Inferior parietal cortex (tissue), 1 donor: ENCODE data around the gene CACNA1A.
"Not testable (repeated sequence)": the region's sequence is repeated elsewhere in the genome, so short reads cannot be mapped to it uniquely, and the experiment has no call there.

ENCODE experiments used
- DNase-seq: peaks from one replicate; pipeline ENCODE4 v3.0.0-alpha.2; 2016; ENCODE audit errors: extremely low spot score

The CACNA1A gene

DNA sequence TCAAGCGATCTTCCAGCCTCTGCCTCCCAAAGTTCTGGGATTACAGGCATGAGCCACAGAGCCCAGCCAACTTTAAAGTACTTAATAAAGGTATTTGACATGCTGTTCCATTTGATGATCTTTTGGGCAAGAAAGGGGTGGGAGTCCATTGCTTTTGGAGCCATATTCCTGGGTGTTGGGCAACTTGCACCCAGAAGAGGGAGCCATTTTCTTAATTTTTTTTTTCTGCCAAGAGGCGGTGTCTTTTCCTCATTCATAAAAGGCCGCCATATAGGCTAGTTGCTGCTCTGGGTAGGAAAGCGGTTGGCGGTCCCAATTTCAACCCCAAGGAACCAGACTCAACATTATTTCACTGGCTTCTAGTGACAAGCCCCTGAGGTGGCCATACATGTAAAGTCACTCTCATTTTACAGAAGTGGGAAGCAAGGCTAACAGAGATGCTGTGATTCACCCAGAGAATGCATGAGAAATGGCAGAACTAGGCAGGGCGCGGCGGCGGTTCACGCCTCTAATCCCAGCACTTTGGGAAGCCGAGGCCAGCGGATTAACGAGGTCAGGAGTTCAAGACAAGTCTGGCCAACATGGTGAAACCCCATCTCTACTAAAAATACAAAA is 139.6 kb downstream of the CACNA1A start:
- DNase-seq: peak; percentile 47

GRCh38 chr19:13363954-13364353 is 142.3 kb downstream of the CACNA1A start:
- no peak for DNase-seq

DNA sequence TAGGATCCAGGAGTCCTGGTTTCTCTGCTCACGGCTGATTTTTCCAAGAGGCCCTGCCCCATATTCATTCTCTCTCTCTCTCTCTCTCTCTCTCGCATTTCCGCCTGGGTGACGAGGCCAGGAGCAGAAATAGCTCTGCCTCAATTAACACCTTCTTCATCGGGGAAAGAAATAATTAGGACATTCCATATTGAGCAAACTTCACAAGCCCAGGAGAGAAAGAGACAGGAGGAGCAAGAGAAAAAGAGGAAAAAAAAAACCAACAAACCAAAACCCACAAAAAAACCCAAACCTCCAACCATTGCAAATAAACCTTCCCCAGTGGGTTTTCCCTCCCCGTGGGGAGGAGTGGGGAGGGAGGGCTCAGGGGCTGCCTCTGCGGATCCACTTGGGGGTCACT is 143.0 kb downstream of the CACNA1A start:
- DNase-seq: no peak

DNA sequence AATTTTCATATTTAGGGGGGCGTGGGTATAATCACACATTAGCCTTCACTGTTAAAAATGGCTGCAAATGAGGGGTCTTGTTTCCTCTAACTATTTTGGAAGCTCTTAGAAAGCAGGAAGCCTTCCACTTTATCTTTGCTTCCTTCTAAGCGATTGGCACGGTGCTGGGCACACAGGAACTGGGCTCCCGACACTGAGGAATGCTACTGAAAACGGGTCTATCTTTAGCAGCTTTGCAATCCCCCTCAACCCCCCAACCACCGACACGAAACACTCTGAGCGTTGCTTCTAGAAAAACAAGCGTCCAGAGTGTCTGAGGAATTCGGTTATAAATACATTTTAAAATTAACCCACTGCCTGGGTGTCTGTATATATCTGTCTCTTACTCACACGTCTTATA is 143.6 kb downstream of the CACNA1A start:
- DNase-seq: no peak

DNA sequence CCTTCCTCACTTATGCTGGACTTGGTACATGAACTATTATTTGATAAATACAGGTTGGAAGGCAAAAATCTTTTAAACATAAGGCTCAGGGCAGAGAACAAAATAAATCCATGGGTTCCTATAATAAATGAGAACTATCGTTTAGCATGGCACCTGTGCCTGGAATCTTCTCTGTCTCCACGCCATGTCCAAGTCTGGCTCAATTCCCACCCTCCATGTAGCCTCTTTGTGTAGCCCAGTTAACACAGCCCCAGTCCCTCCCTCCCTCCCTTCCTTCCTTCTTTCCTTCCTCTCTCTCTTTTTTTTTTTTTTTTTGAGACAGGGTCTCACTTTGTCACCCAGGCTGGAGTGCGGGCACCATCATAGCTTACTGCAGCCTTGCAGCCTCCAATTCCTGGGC is 144.6 kb downstream of the CACNA1A start:
- not testable (repeated sequence) for DNase-seq

DNA sequence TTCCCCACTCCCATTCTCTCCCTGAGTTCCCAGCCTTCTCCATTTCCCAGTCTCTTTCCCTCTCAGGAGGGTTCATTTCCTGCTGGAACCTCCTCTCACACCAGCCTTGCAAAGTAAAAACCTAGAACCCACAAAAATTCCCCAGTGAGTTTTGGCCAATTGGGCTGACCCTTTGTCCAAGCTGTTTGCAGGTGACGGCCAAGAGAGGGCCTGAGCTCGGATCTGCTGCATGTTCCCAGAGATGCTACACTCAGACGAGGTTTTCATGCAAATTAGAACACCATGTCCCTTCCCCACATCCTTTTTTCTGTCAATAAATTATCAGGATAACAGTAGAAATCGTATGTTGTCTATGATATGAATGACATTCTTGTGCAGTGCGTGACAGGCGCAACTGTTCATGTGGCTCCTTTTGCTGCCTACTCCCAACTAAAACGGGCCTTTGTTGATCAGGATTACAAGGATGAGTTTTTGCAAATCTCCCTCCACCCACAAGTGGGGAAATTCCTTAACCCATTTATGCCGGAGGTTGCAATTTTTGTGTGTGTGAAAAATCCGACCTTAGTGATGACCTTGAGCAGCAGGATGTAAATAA is 149.5 kb downstream of the CACNA1A start:
- no peak for DNase-seq

GRCh38 chr19:13356185-13356584 is 150.1 kb downstream of the CACNA1A start:
- no peak for DNase-seq

DNA sequence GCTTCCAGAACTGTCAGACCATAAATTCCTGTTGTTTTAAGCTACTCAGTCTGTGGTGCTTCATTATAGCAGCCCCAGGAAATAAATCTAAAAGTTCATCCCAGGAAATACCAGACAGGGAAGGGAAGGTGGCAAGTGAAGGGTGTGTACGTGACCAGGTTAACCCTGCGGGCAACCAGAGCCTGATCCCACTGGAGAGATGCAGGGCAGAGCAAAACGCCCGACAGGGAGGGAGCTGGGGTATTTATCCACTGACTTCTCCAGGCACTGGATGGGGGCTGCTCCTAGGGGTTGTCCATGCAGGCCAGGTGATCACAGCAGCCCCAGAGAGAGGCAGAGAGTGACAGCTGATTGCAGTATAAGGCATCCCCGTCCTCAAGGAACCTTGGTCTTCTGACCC is 150.9 kb downstream of the CACNA1A start:
- no peak for DNase-seq

DNA sequence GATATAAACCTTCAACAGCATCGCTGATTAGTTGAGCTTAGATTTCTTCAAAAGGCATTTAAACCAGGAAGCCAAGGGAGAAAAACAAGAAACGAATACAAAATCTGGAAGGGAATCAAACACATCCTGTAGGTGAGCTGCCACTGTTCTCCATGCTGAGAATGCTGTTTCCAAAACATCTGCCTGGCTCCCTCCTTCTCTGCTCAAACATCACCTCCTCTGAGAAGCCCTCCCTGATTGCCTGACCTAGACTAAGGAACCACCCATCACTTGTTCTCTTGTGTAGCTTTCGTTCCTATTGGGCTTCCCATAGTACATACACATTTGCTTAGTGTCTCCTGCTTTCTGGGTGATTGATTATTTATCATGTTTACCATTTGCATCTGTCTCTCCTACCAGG is 152.7 kb downstream of the CACNA1A start:
- no peak for DNase-seq

DNA sequence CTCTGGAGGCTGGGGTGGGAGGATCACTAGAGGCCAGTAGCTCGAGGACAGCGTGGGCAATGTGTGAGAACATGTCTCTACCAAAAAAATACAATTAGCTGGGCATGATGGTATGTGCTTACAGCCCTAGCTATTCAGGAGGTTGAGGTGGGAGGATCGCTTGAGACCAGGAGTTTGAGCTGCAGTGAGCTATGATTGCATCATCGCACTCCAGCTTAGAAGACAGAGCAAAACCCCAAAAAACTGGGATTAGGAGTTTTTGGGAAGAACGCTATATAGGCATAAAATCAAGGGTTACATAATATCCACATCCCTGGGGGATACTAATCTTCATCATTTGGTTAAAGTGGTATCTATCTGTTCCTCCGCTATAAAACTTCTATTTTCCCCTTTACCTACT is 155.5 kb downstream of the CACNA1A start:
- DNase-seq: no peak

- DNase-seq: no peak
Measured at GRCh38 chr19:13350072-13350471, 156.2 kb downstream of the CACNA1A start.

- no peak for DNase-seq
Measured at GRCh38 chr19:13347367-13347766, 158.9 kb downstream of the CACNA1A start.

DNA sequence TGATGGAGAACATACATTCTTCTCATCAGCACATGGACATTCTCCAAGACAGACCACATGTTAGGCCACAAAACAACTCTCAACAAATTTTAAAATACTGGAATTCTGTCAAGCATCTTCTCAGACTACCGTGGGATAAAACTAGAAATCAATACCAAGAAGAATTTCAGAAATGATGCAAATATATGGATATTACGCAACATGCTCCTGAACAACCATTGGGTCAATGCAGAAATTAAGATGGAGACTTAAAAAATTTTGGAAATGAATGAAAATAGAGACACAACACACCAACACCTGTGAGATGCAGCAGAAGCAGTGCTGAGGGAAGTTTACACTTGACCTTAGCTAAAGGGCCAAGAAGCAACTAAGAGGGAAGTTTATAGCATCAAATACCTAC is 162.8 kb downstream of the CACNA1A start:
- DNase-seq: no peak

DNA sequence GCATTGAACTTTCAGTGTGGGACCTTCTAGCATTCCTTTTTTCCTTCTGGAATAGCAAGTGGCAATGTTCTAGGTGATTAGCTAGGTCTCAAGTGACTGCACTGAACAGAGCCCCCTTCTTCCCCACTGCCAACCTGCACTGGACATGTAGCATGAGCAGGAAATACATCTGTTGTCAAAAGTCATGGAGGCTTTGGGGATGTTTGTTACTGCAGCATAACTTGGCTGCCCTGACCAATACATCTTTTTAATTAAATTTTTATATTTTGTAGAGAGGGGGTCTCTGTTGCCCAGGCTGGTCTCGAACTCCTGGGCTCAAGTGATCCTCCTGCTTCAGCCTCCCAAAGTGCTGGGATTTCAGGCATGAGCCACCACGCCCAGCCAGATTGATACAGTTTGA is 163.6 kb downstream of the CACNA1A start:
- DNase-seq: no peak

DNA sequence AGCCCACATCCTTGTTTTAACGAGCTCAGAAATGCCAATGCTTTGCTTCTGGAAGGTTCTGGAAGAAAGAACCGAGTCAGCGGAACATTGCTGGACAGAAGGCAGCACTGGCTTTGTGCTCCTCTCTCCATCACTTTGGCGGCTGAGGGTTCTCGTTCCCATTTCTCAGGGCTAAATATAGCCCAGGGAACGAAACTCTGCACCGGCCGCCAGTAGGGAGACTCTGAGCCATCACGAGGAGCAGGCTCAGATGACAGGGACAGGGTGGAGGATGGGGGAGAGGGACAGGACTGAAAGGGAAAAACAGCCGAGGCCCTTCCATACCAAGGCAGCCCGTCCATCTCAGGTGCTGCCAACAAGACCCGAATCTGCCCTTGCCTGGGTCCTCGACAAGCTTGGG is 166.4 kb downstream of the CACNA1A start:
- no peak for DNase-seq

DNA sequence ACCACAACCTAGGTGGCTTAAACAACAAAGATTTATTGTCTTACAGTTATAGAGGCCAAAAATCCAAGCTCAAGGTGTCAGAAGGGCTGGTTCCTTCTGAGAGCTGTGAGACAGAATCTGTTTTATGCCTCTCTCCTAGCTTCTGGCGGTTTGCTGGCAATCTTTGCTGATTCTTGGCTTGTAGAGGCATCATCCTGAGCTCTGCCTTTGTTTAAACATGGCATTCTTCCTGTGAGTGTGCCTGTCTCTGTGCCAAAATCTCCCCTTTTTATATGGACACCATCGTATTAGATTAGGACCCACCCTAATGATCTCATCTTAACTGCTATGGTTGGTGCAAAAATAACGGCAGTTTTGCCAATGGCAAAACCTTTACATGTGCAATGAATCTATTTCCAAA is 169.1 kb downstream of the CACNA1A start:
- DNase-seq: no peak

- no peak for DNase-seq
Measured at GRCh38 chr19:13334801-13335481, 171.3 kb downstream of the CACNA1A start.

DNA sequence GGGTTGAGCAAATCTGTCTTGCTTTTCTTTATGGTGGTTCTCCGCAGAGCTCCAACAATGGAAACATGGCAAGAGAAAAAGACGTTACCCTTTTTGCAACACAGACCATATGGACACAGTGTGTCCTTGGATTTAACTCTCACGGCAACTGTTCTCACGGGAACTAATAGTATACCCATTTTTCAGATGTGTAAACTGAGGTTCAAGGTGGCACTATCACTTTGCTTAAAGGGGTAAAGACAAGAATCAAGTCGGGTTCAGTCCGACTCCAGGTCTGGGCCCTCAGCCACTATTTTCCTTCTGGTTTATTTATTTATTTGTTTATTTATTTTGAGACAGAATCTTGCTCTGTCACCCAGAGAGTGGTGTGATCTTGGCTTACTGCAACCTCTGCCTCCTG is 176.0 kb downstream of the CACNA1A start:
- no peak for DNase-seq

DNA sequence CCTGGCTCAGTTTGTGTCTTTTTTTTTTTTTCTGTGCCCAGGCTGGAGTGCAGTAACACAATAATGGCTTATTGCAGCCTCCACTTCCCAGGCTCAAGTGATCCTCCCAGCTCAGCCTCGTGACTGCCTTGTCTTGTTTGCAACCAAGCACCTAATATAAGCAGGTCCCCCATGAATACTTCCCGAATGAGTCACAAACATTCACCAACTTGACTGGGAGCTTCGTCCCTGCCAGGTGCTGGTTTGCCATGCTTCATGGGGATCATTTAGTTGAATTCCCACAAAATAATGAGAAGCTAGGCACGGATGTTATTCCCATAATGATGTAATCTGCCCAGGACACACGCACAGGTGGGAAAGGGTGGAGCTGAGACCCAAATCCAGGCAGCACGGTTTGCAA is 176.5 kb downstream of the CACNA1A start:
- DNase-seq: no peak

DNA sequence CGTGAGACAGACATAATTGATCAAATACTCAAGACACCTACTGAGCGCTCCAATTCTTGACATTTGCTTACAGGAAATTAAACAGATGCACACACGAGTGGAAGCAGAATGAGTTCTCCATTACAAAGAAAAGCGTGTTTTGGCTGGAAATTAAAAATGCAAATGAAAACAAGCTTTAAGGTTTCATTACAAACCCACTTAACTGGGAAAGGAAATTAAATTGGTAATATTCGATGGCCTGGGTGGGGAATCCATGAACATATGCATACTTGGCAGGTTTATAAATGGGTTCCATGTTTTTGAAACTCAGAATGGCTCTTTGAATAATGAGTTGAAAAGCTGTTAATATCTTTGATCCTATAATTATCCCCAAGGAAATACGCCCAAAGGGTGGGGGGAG is 178.0 kb downstream of the CACNA1A start:
- DNase-seq: no peak

DNA sequence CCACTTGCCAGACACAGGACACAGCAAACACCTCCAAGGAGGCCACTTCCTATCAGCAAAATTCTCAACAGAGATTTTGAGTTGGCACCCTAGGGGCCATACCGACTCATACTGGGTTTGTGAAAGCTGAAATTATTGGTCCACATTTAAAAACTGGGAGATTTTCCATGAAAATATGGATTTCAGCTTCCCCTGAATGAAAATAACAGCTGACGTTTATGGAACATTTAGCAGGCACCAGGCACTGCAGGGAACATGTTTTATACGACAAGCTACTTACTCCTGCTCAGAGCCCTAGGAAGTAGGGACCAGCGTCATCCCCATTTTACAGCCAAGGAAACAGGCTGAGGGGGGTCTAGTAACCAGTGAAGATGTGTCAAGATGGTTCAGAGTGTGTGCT is 186.8 kb downstream of the CACNA1A start:
- DNase-seq: no peak

DNA sequence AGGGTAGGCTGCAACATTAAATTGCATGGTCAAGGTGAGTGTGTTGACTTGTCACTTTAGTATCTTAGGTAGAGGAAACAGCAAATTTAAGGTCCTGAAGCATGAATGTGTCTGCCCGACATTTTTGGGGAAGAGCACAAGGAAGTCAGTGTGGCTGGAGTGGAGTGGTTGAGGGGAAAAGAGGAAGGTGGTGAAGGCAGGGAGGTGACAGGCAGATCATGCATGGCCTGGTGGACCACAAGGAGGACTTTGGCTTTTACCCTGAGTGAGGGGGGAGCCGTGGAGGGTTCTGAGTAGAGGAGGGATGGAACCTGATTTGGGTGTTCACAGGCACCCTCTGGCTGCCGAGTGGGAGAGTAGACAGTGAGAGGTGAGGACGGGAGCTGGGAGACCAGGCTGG is 188.1 kb downstream of the CACNA1A start:
- no peak for DNase-seq

GRCh38 chr19:13315495-13315894 is 190.8 kb downstream of the CACNA1A start:
- no peak for DNase-seq

- no peak for DNase-seq
Measured at GRCh38 chr19:13314761-13315160, 191.5 kb downstream of the CACNA1A start.
